ENCODE data around the gene SLC12A4.

GRCh38 chr16:67945392-67945933, 23.0 kb downstream of the SLC12A4 start:
- no peak for TF ChIP-seq CTCF (IDR thresholded peaks at IDR 0.05 in 8 of 11, conservative IDR thresholded peaks at IDR 0.05 in 3 of 11)
- no peak for TF ChIP-seq POLR2A (IDR thresholded peaks at IDR 0.05)
- TF ChIP-seq POLR2AphosphoS5 (IDR thresholded peaks at IDR 0.05), result peak in 2 of 3 donors; percentile 36 to 46

All from spleen (tissue), 7 donors.